Prostate gland (tissue), 2 donors: ENCODE results near the gene FRMPD4. TPM values are rescaled to one million over a fixed set of nuclear protein-coding genes. Genes with fewer than 3 reads are reported as not detected.

Source experiments
- DNase-seq: peaks from one replicate; pipeline ENCODE4 v3.0.0-alpha.2; 2019; ENCODE audit warnings: low spot score
- H3K27ac ChIP-seq, 2 donors: fragments of 200-600 bp; sonication (generic); 2 replicates each; pipeline ENCODE4 v1.5.1; 2017 to 2019
- H3K27me3 ChIP-seq: fragments of 200-600 bp; sonication (generic); replicated peaks from 2 replicates; pipeline ENCODE4 v1.5.1; 2019; ENCODE audit not compliant: insufficient read depth
- H3K36me3 ChIP-seq, 2 donors: fragments of 200-600 bp; sonication (generic); 1 replicate in 1 of 2; 2 replicates in 1 of 2; pipeline versions ENCODE4 v1.5.1 to v1.8.1; 2017 to 2019
- H3K4me1 ChIP-seq: fragments of 200-600 bp; sonication (generic); replicated peaks from 2 replicates; pipeline ENCODE4 v1.5.1; 2019
- H3K4me3 ChIP-seq, 2 donors: fragments of 200-600 bp; sonication (generic); 2 replicates each; pipeline ENCODE4 v1.5.1; 2017 to 2019
- H3K9me3 ChIP-seq: fragments of 200-600 bp; sonication (generic); 2 replicates; pipeline ENCODE4 v1.5.1; 2017
- POLR2A ChIP-seq: fragments of 450-650 bp; IDR thresholded peaks from one replicate; pipeline ENCODE4 v1.6.1; 2016; ENCODE audit warnings: antibody characterized with exemption, mild to moderate bottlenecking
- POLR2AphosphoS5 ChIP-seq: sonication (generic); formaldehyde crosslinking; IDR thresholded peaks from one replicate; pipeline ENCODE4 v1.6.1; 2017; ENCODE audit warnings: antibody characterized with exemption
- WGBS: methylation state at CpG from one replicate; pipeline ENCODE4 v1.1.5; 2018; 5-methylcytosine and 5-hydroxymethylcytosine counted together
- intact Hi-C: fragments of 100-400 bp; cut with DNase I; formaldehyde crosslinking; loops from one replicate; pipeline ENCODE4 v1.14.2; 2022
- total RNA-seq, 2 donors: library from RNA; depleted of rRNA; stranded (reverse); fragments of >200 nt; gene quantifications; one replicate each; pipeline ENCODE4 v1.1.0, GENCODE V29; 2016
- TF ChIP-seq, protein P1 (sequence below), 4 experiments: fragments of 200-600 bp in 2 of 4; fragments of 450-650 bp in 2 of 4; sonication (generic) in 2 of 4; IDR thresholded peaks; 1 replicate in 3 of 4; 2 replicates in 1 of 4; pipeline ENCODE4 v1.5.1; 2016 to 2019; ENCODE audit warnings: antibody characterized with exemption in 4 of 4, mild to moderate bottlenecking in 2 of 4, moderate library complexity in 2 of 4

Gene FRMPD4
- total RNA-seq, 2 donors from 2014 or later: 0.09 to 1.2 TPM

DNA sequence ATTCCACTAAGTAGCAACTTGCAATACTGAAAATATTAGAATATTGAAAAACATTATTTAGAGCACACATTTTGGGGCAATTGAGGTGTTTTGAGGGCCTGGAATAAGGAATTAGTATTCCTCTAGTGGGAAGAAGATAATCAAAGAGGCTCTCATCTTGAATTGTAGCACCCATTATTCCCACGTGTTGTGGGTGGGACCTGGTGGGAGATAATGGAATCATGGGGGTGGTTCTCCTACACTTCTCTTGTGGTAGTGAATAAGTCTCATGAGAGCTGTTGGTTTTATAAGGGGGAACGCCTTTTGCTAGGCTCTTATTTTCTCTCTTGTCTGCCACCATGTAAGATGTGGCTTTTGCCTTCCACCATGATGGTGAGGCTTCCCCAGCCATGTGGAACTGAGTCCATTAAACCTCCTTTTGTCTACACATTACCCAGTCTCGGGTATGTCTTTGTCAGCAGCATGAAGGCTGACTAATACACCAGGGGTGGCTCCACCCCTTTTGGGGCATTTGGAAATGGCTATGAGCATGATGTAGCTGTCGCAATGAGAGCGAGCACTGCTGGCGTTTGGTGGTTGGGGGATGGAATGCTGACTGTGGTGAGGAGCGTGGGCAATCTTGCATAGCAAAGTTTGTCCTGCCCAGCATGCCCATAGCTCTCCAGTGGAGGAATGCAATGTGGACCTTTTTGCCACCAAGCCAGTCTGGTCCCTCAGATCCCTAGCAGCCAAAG is 308.2 kb downstream of the FRMPD4 start:
- Histone ChIP-seq H3K4me1 (no peaks in the 10 kb centered on the region), H3K9me3 (no peaks in the 10 kb centered on the region), H3K4me3 (no peak overlapping the region), H3K27me3 (no peaks in the 10 kb centered on the region), H3K36me3 (no peaks in the 10 kb centered on the region), H3K27ac (no peak overlapping the region)
- no peak for DNase-seq
- intact Hi-C loops: no loop called here
- 96% methylated on average over 7 of the region's 7 CpGs for WGBS
- TF ChIP-seq POLR2AphosphoS5 (no peak), POLR2A (no peak)
- TF ChIP-seq, protein P1, sequence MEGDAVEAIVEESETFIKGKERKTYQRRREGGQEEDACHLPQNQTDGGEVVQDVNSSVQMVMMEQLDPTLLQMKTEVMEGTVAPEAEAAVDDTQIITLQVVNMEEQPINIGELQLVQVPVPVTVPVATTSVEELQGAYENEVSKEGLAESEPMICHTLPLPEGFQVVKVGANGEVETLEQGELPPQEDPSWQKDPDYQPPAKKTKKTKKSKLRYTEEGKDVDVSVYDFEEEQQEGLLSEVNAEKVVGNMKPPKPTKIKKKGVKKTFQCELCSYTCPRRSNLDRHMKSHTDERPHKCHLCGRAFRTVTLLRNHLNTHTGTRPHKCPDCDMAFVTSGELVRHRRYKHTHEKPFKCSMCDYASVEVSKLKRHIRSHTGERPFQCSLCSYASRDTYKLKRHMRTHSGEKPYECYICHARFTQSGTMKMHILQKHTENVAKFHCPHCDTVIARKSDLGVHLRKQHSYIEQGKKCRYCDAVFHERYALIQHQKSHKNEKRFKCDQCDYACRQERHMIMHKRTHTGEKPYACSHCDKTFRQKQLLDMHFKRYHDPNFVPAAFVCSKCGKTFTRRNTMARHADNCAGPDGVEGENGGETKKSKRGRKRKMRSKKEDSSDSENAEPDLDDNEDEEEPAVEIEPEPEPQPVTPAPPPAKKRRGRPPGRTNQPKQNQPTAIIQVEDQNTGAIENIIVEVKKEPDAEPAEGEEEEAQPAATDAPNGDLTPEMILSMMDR (IDR thresholded peaks at IDR 0.05): no peak

DNA sequence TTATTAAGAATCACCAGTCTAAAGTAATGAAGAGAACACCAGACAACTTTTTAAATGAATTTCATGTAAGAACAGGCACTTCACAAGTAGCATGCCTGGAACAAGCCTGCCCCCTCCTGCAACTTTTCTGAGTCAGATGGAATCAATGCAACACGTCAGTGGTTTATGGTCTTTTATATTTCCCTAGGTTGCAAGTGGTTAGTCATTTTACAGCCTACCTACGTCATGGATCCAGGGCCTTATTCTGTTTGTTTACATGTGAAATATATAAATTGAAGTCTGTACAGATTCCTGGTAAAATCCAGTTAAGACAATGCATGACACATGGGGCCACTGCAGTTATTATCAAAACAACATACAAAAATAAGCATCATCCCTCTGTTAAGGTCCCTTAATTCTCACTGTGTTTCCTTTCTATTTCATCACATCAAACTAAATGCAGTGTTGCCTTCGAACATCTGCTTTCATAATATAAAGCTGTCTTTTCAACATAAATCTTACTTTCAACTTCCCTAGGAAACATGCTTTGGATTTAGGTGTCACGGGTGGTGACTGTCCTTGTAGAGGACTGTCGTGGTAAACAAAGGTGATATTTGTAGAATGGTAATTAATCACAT is 309.3 kb downstream of the FRMPD4 start:
- H3K36me3 ChIP-seq: no peaks in the 10 kb centered on the region
- DNase-seq: peak; percentile 3
- H3K27me3 ChIP-seq: no peaks in the 10 kb centered on the region
- 39% methylated on average over 5 of the region's 5 CpGs for WGBS
- TF ChIP-seq POLR2AphosphoS5: no peak
- TF ChIP-seq, protein P1 (IDR thresholded peaks at IDR 0.05): no peak
- TF ChIP-seq POLR2A: no peak
- intact Hi-C loops: no loop called here
- H3K4me1 ChIP-seq: no peaks in the 10 kb centered on the region
- no peak overlapping the region for H3K27ac ChIP-seq
- H3K4me3 ChIP-seq: no peak overlapping the region
- H3K9me3 ChIP-seq: no peaks in the 10 kb centered on the region

DNA sequence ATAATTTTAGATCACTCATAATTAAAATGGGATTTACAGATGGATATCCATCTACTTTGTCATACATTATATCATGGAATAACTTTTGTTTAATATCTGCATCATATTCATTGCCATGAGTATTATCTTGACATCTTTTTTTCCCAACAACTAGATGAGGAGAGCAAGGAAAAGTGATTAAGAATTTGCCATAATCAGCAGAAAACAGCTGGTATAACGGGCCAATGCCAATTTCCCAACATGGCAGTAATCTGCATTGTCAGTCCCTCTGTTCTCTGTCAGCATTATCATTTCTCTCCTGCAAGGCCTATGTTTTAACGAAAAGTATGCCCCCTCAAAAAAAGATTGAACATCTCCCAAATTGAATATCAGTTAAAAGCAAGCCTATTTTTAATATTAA is 314.0 kb downstream of the FRMPD4 start:
- Histone ChIP-seq H3K36me3 (no peaks in the 10 kb centered on the region), H3K27me3 (no peaks in the 10 kb centered on the region), H3K4me3 (no peak overlapping the region), H3K27ac (no peak overlapping the region), H3K4me1 (no peaks in the 10 kb centered on the region), H3K9me3 (no peaks in the 10 kb centered on the region)
- TF ChIP-seq POLR2AphosphoS5 (no peak), POLR2A (no peak)
- TF ChIP-seq, protein P1 (IDR thresholded peaks at IDR 0.05): no peak
- DNase-seq: no peak
- intact Hi-C loops: no loop called here
- WGBS: 89% methylated on average over 2 of the region's 2 CpGs

DNA sequence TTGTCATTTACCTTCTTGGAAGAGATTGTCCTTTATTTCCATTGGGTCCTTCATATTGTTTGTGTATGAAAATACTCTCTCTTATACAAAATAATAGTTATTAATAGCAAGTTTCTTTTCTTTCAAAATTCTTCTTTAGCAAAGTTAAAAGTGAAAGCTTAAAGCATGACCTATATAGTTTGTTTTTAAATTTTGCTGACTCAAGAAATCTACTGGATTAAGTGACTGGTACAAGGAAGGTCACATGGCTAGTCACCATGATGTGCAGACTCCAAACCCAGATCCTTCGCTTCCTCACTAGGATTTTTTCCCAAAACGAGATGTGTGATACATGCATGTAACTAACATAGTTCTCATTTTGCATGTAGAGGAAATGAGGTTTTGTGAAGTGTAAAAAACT is 322.7 kb downstream of the FRMPD4 start:
- Histone ChIP-seq H3K27ac (no peak overlapping the region), H3K27me3 (no peaks in the 10 kb centered on the region), H3K36me3 (no peaks in the 10 kb centered on the region), H3K4me1 (no peaks in the 10 kb centered on the region), H3K4me3 (no peak overlapping the region), H3K9me3 (no peaks in the 10 kb centered on the region)
- TF ChIP-seq POLR2A (no peak), POLR2AphosphoS5 (no peak)
- TF ChIP-seq, protein P1 (IDR thresholded peaks at IDR 0.05): no peak
- WGBS: 86% methylated on average over 2 of the region's 2 CpGs
- intact Hi-C loops: no loop called here
- no peak for DNase-seq

DNA sequence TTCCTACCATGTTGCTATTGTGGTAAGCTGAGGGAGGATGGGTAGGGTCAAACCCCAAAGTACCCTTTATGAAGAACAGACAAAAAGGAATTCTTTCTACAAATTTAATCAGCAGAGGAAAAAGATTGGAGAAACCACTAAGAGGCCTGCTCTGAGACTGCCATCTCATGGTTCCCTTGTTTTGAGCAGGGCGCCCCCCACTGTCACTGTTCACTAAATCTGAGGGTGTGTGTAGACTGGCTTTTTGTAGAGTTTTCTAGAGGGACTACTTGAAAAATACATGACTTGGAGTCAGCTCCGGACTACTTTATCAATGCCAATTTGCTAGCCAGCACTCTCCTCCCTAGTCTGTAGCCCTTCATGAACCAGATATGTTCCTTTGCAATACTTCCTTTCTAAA is 324.8 kb downstream of the FRMPD4 start:
- H3K27ac ChIP-seq: no peak overlapping the region
- H3K9me3 ChIP-seq: no peaks in the 10 kb centered on the region
- DNase-seq: no peak
- H3K36me3 ChIP-seq: no peaks in the 10 kb centered on the region
- no peaks in the 10 kb centered on the region for H3K27me3 ChIP-seq
- TF ChIP-seq, protein P1 (IDR thresholded peaks at IDR 0.05): no peak
- TF ChIP-seq POLR2A: no peak
- no peak for TF ChIP-seq POLR2AphosphoS5
- no peaks in the 10 kb centered on the region for H3K4me1 ChIP-seq
- no peak overlapping the region for H3K4me3 ChIP-seq
- 96% methylated on average over 2 of the region's 2 CpGs for WGBS
- intact Hi-C loops: no loop called here
